ENCODE data around the gene FMOD.
A peak's percentile ranks its signal among the peaks of the same experiment; 100 is the strongest.
"Not testable (repeated sequence)": the region's sequence is repeated elsewhere in the genome, so short reads cannot be mapped to it uniquely, and the experiment has no call there.

The FMOD gene

DNA sequence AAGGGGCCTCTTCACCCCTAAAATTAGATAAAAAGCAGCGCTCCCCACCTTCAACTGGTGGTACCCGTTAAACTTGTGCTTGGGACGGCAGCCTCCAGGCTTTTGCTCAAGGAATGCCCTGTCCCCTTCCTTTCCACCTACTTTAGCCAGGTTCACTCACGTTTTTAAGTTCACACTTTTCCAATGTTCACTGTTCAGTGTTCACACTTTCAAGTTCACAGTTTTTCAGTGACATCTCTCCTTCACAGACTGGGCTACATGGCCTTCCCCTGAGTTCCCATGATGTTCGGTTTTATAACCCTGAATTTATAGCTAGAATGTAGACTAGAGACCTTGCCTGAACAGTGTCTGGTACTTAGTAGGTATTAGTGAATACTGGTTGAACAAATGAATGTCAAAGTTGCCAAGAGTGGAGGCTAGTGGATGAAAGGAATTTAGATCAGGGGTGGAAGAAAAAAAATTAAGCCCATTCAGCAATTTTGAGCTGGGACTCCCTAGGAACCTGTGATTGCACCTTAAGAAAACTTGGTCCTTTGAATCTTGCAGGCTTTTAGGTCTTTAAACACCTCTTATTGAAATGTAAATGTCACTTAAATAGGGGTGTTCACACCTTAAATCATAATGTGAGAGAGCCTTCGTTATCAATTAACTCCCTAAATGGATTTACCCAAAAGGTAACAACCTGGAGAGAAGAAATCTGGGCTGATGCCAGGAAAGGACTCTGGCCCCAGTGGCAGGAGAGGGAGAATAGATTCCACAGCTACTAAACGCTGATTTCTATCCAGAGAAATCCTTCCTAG is 33.3 kb downstream of the FMOD start:
- Histone ChIP-seq H3K36me3 (ENCODE audit: control insufficient read depth, insufficient read depth, low read length) (peaks cover 6% of the 10 kb centered on the region), H3K4me1 (ENCODE audit: control insufficient read depth, insufficient read depth, low read length, poor library complexity, severe bottlenecking) (peaks cover 15% of the 10 kb centered on the region), H3K9me3 (ENCODE audit: control insufficient read depth, low read length) (no peaks in the 10 kb centered on the region), H3K27ac (ENCODE audit: low read depth, low read length, severe bottlenecking) (no peak overlapping the region), H3K4me3 (ENCODE audit: extremely low read depth, insufficient read depth, low read length, poor library complexity, severe bottlenecking) (no peak overlapping the region)
- WGBS, 2 experiments (ENCODE audit: insufficient coverage in 2 of 2) = 78 to 84% methylated on average over 5 of the region's 7 CpGs

DNA sequence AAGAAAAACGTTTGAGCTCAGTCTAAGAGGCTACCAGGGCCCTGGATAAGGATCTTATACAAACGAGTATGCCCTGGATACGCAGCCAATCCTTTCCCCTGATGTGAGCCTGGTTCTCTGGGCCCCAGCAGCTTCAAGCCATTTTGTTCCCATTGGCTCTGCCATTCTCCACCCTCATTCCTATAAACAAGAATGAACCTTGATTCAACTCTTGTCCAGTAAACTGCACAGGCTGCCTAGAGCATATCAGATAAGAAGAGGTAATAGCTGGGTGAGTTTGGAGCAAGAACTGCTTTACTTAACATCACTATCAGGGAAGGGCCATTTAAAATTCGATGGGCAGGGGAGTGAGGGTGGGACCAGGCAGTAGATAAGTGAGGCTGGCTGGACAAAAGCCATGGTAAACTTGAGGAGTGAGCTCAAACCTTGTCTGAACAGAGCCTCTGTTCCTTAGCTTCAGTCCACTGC is 34.3 kb downstream of the FMOD start:
- WGBS, 2 experiments (ENCODE audit: insufficient coverage in 2 of 2) = 59 to 75% methylated on average over 4 of the region's 4 CpGs
- Histone ChIP-seq H3K36me3 (ENCODE audit: control insufficient read depth, insufficient read depth, low read length) (peaks cover 9% of the 10 kb centered on the region), H3K27ac (ENCODE audit: low read depth, low read length, severe bottlenecking) (no peak overlapping the region), H3K4me3 (ENCODE audit: extremely low read depth, insufficient read depth, low read length, poor library complexity, severe bottlenecking) (no peak overlapping the region), H3K4me1 (ENCODE audit: control insufficient read depth, insufficient read depth, low read length, poor library complexity, severe bottlenecking) (peaks cover 9% of the 10 kb centered on the region), H3K9me3 (ENCODE audit: control insufficient read depth, low read length) (no peaks in the 10 kb centered on the region)

GRCh38 chr1:203314025-203314759 is 36.7 kb downstream of the FMOD start:
- not testable (repeated sequence) for H3K4me1 ChIP-seq (ENCODE audit: control insufficient read depth, insufficient read depth, low read length, poor library complexity, severe bottlenecking); H3K9me3 ChIP-seq (ENCODE audit: control insufficient read depth, low read length); H3K27ac ChIP-seq (ENCODE audit: low read depth, low read length, severe bottlenecking); H3K4me3 ChIP-seq (ENCODE audit: extremely low read depth, insufficient read depth, low read length, poor library complexity, severe bottlenecking)
- peaks cover 20% of the 10 kb centered on the region for H3K36me3 ChIP-seq (ENCODE audit: control insufficient read depth, insufficient read depth, low read length)
- WGBS, 2 experiments (ENCODE audit: insufficient coverage in 2 of 2) = 100% methylated on average over 1 of the region's 4 CpGs

GRCh38 chr1:203311368-203312301 is 39.3 kb downstream of the FMOD start:
- Histone ChIP-seq H3K9me3 (ENCODE audit: control insufficient read depth, low read length) (no peaks in the 10 kb centered on the region), H3K36me3 (ENCODE audit: control insufficient read depth, insufficient read depth, low read length) (peaks cover 46% of the 10 kb centered on the region), H3K4me1 (ENCODE audit: control insufficient read depth, insufficient read depth, low read length, poor library complexity, severe bottlenecking) (peaks cover 27% of the 10 kb centered on the region), H3K27ac (ENCODE audit: low read depth, low read length, severe bottlenecking) (no peak overlapping the region), H3K4me3 (ENCODE audit: extremely low read depth, insufficient read depth, low read length, poor library complexity, severe bottlenecking) (no peak overlapping the region)
- WGBS, 2 experiments (ENCODE audit: insufficient coverage in 2 of 2) = 83 to 100% methylated on average over 2 of the region's 3 CpGs

GRCh38 chr1:203308923-203309331 is 42.0 kb downstream of the FMOD start:
- 80 to 91% methylated on average over 1 of the region's 1 CpG for WGBS, 2 experiments (ENCODE audit: insufficient coverage in 2 of 2)
- H3K4me3 ChIP-seq (ENCODE audit: extremely low read depth, insufficient read depth, low read length, poor library complexity, severe bottlenecking) = peak overlapping the region; percentile 93

DNA sequence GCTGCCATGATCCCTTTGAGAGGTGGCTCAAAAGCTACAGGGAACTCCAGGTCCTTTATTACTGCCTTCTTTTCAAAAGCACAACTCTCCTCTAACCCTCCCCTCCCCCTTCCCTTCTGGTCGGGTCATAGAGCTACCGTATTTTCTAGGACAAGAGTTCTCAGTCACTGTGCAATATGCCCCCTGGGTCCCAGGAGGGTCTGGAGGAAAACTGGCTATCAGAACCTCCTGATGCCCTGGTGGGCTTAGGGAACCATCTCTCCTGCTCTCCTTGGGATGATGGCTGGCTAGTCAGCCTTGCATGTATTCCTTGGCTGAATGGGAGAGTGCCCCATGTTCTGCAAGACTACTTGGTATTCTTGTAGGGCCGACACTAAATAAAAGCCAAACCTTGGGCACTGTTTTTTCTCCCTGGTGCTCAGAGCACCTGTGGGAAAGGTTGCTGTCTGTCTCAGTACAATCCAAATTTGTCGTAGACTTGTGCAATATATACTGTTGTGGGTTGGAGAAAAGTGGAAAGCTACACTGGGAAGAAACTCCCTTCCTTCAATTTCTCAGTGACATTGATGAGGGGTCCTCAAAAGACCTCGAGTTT is 42.5 kb downstream of the FMOD start:
- 44 to 50% methylated on average over 4 of the region's 5 CpGs for WGBS, 2 experiments (ENCODE audit: insufficient coverage in 2 of 2)
- Histone ChIP-seq H3K27ac (ENCODE audit: low read depth, low read length, severe bottlenecking) (no peak overlapping the region), H3K36me3 (ENCODE audit: control insufficient read depth, insufficient read depth, low read length) (peaks cover 43% of the 10 kb centered on the region), H3K4me3 (ENCODE audit: extremely low read depth, insufficient read depth, low read length, poor library complexity, severe bottlenecking) (peak overlapping the region; percentile 93), H3K4me1 (ENCODE audit: control insufficient read depth, insufficient read depth, low read length, poor library complexity, severe bottlenecking) (peaks cover 24% of the 10 kb centered on the region), H3K9me3 (ENCODE audit: control insufficient read depth, low read length) (no peaks in the 10 kb centered on the region)

More at GRCh38 chr1:203308923-203309331, 42.0 kb downstream of the FMOD start:
- Histone ChIP-seq H3K27ac (ENCODE audit: low read depth, low read length, severe bottlenecking) (no peak overlapping the region), H3K4me1 (ENCODE audit: control insufficient read depth, insufficient read depth, low read length, poor library complexity, severe bottlenecking) (peaks cover 24% of the 10 kb centered on the region), H3K36me3 (ENCODE audit: control insufficient read depth, insufficient read depth, low read length) (peaks cover 46% of the 10 kb centered on the region), H3K9me3 (ENCODE audit: control insufficient read depth, low read length) (no peaks in the 10 kb centered on the region)

GRCh38 chr1:203307641-203308126 is 43.2 kb downstream of the FMOD start:
- WGBS, 2 experiments (ENCODE audit: insufficient coverage in 2 of 2) = 21 to 43% methylated on average over 2 to 3 of the region's 3 CpGs
- peak overlapping the region; percentile 93 for H3K4me3 ChIP-seq (ENCODE audit: extremely low read depth, insufficient read depth, low read length, poor library complexity, severe bottlenecking)
- peaks cover 40% of the 10 kb centered on the region for H3K36me3 ChIP-seq (ENCODE audit: control insufficient read depth, insufficient read depth, low read length)
- no peak overlapping the region for H3K27ac ChIP-seq (ENCODE audit: low read depth, low read length, severe bottlenecking)
- peaks cover 24% of the 10 kb centered on the region for H3K4me1 ChIP-seq (ENCODE audit: control insufficient read depth, insufficient read depth, low read length, poor library complexity, severe bottlenecking)
- H3K9me3 ChIP-seq (ENCODE audit: control insufficient read depth, low read length) = no peaks in the 10 kb centered on the region

GRCh38 chr1:203306965-203307541 is 43.9 kb downstream of the FMOD start:
- peaks cover 40% of the 10 kb centered on the region for H3K36me3 ChIP-seq (ENCODE audit: control insufficient read depth, insufficient read depth, low read length)
- H3K9me3 ChIP-seq (ENCODE audit: control insufficient read depth, low read length) = no peaks in the 10 kb centered on the region
- WGBS, 2 experiments (ENCODE audit: insufficient coverage in 2 of 2) = 49 to 58% methylated on average over 11 to 13 of the region's 21 CpGs
- peak overlapping the region; percentile 93 for H3K4me3 ChIP-seq (ENCODE audit: extremely low read depth, insufficient read depth, low read length, poor library complexity, severe bottlenecking)
- no peak overlapping the region for H3K27ac ChIP-seq (ENCODE audit: low read depth, low read length, severe bottlenecking)
- H3K4me1 ChIP-seq (ENCODE audit: control insufficient read depth, insufficient read depth, low read length, poor library complexity, severe bottlenecking) = peaks cover 24% of the 10 kb centered on the region

GRCh38 chr1:203306089-203306964 is 44.6 kb downstream of the FMOD start:
- Histone ChIP-seq H3K9me3 (ENCODE audit: control insufficient read depth, low read length) (no peaks in the 10 kb centered on the region), H3K27ac (ENCODE audit: low read depth, low read length, severe bottlenecking) (no peak overlapping the region), H3K4me3 (ENCODE audit: extremely low read depth, insufficient read depth, low read length, poor library complexity, severe bottlenecking) (peak overlapping the region; percentile 93), H3K4me1 (ENCODE audit: control insufficient read depth, insufficient read depth, low read length, poor library complexity, severe bottlenecking) (peaks cover 24% of the 10 kb centered on the region), H3K36me3 (ENCODE audit: control insufficient read depth, insufficient read depth, low read length) (peaks cover 37% of the 10 kb centered on the region)
- 4% methylated on average over 13 to 16 of the region's 22 CpGs for WGBS, 2 experiments (ENCODE audit: insufficient coverage in 2 of 2)

Data from mesodermal cell (in vitro differentiated cells).